GM04503 (cell line): ENCODE results near the gene STARD9.
"Not testable (repeated sequence)": the region's sequence is repeated elsewhere in the genome, so short reads cannot be mapped to it uniquely, and the experiment has no call there.

Experiments
- DNase-seq: peaks from one replicate; pipeline ENCODE4 v3.0.0-alpha.2; 2012; ENCODE audit warnings: low read depth

Gene STARD9

DNA sequence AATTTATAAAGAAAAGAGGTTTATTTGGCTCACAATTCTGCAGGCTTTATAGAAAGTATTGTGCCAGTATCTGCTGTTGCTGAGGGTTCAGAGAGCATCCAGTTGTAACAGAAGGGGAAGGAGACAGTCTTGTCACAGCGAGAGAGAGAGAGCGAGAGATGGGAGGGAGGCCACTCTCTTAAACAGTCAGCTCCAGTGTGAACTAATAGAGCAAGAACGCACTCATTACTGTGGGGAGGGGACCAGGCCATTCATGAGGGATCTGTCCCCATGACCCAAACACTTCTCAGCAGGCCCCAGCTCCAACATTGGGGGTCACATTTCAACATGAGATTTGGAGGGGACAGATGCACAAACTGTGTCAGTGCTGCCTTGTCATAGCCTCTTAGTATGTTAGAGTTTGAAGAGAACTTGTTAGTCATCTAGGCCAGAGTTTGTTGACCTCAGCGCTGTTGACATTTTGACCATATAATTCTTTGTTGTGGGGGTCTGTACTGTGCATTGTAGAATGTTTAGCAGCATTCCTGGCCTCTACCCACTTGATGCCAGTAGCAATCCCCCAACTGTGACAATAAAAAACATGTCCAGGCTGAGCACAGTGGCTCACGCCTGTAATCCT lies 15.3 kb downstream of the STARD9 start:
- DNase-seq, result no peak

GRCh38 chr15:42591238-42591934 lies 16.0 kb downstream of the STARD9 start:
- no peak for DNase-seq

GRCh38 chr15:42592716-42593115 lies 17.3 kb downstream of the STARD9 start:
- no peak for DNase-seq

GRCh38 chr15:42593143-42593542 lies 17.7 kb downstream of the STARD9 start:
- DNase-seq, result no peak

DNA sequence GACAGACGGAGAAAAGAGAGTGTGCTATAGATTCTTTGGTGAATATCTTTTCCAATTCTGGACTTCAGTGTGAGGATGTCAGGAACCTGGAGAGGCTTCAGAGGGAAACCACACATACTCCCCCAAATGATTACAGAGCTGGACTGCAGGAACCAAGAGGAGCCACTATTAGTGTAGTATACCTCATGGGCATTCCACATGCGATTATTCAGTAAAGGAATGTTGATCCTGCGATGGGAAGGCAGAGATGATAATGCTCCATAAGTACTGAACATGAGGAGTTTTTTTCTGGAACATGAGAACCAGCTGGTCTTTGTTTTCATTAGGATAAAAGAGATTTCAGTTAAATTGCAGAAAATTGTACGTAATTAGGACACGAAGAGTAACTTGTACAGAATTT lies 18.7 kb downstream of the STARD9 start:
- no peak for DNase-seq

DNA sequence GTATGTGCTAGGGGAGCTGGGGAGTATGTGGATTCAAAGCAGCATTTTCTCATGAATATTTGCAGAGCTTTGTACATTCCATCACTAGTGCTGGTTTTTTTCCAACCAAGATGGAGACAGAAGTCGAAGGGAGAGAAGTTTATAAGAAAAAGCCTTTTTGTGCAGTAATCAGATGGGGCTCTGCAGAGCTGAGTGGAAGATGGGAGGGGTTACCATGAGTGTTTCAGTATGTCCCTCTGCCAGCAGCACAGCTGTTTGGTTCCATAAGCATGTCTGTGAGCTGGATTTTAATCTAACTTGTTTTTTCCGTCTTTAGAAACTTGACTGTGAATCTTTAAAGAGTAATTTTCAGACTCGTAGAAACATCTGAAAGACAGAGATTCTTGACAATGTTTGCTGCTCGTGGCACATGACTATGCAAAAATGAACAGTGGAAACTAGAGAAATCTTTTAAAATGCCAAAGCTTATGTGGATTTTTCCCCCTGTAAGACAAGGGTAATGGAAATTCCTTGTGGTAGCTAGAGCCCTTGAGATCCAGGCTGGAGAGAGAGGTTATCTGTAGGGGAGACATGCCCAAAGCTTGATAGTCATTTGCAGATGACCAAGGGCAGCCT lies 20.3 kb downstream of the STARD9 start:
- DNase-seq, result no peak

GRCh38 chr15:42601316-42601715 lies 25.9 kb downstream of the STARD9 start:
- not testable (repeated sequence) for DNase-seq

DNA sequence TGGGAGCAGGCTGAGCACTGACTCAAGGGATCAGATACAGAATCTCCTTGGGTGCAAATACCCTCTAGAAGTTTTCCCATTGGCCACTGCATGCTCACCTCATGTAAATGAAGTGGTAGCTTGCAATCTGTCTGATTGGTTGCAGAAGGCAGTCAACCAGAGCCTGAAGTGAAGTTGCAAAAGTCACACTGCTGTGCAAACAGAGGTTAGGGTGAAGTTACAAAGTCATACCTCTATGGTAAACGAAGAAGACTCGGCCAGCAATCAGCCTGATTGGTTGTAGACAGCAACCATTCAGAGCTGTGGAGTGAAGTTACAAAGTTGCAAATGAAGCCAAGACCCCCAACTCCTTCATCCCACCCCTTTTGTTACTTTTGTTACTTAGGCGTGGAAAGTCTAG lies 27.1 kb downstream of the STARD9 start:
- DNase-seq, result no peak

GRCh38 chr15:42603978-42604377 lies 28.6 kb downstream of the STARD9 start:
- DNase-seq, result no peak

DNA sequence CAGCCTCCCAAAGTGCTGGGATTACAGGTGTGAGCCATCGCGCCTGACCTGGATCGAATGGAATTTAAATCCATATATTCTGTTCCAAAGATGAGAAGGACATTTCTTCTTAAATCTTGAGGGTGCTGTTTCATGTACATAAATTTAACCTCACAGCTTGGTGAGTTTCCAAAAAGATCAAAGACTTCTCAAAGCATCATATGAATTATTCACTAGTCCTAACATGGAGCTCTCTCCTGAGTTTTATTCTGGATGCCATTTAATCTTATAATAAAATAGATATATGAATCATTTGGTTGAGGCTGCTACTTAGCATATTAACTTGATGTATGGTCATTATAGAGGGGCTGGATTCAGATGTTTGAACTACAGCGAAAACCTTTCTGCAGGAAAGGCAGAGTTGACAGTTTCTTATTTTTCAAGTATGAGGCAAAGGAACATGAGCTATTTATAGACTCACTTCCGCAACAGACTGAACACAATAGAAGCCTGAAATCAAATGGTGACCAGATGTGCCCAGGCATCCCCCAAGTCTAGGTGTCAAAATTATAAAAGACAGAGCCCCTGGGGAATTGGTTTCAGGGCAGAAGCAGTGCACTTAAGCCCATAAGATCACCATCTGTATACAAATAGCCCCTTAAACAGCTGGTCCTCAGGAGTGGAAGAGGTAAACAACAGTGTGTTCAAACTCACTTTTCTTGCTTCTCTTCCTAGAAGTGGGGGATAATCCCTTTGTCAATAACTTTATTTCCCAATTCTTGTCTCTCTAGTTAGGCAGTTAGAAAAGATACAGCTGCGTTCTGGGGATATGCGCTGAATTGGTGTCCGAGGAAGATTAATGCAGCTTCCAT lies 29.7 kb downstream of the STARD9 start:
- DNase-seq, result no peak

DNA sequence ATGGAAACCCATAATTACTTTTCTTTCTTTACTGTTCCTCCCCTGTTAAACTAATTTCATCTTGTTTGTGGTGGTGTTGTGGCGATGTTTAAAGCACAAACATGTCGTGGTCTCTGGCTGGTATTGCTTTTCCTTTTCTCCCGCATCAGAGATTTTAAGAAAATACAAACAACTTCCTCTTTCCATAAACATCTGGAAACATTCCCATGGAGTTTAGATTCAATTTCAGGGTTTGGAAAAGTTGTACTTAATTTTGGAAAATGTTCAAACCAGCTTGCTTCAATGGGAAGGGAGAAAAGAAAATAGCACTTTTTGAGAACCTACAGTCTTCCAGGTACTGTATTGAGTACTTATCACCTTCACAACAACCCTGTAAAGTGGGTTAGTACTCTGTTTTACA lies 30.4 kb downstream of the STARD9 start:
- DNase-seq, result no peak

DNA sequence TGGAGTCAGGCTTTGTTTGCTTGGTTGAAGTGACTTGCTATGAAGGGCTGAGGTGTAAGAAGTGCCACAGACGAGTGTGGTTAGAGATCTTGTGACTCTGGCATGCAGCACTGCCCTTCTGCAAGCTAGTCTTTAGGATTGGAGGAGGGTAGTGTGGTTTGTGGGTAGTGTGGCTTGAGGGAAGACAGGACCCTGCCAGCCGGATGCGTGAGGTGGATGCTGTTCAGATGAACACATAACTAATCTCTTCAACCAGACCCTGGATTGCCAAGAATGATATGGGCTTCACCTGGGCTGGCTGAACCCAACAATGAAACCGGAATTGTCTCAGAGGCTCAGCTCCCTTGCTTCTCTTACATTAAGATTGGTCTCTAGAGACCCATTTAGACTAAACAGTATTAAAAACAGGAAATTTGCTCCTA lies 32.7 kb downstream of the STARD9 start:
- DNase-seq, result no peak

DNA sequence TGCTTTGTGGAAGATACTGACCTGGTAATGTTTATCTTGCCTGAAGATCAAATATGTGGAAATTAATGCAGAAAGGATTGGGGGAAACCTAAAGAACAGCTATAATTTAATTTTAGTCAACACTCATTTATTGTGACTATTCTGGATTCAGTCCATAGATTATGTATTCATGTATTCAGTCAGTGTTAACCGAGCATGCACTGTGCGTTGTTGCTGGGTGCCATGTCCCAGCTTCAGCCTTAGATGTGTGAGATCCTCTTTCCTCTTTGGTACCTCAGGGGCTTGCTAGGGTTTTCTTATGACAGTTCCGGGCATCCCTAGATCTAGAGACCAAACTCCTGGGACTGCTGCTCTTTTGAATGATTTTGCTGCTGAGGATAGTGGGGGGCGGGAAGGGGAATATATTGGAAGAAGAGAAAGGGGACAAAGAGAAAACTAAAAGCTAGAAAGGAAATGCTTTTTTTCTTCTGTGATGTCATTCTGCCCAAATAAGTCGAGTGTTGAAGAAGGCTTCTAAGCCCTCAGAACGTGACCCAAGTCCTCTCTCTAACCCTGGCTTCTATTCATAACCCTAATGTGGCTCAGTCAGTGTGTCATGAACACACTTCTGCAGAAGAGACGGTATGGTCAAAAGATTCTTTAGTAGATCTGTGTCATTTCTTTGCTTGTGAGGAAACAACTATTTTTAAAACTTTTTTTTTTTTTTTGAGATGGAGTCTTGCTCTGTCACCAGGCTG lies 33.5 kb downstream of the STARD9 start:
- DNase-seq, result no peak

- DNase-seq, result no peak
Observed at GRCh38 chr15:42611532-42611931, 36.1 kb downstream of the STARD9 start.

DNA sequence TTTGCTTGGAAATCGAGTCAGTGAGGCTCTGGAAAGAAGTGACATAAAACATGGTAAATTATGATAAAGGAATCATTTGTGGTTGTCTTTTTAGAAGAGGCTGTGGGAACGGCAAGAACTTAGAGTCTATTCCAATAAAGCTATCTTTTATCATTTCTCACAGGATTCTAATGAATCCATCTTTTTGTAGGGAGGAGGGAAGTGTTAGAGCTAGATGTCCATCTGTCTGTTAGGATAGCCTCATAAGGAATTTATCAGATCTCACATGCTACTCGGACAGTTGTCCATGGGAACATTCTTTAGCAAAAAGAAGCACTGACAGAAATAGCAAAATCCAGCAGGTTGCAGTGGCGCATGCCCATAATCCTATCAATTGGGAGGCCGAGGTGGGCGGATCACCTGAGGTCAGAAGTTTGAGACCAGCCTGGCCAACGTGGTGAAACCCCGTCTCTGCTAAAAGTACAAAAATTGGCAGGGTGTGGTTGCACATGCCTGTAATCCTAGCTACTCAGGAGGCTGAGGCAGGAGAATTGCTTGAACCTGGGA lies 37.0 kb downstream of the STARD9 start:
- DNase-seq, result no peak

- DNase-seq, result no peak
Observed at GRCh38 chr15:42616107-42616506, 40.7 kb downstream of the STARD9 start.

GRCh38 chr15:42619656-42620371 lies 44.4 kb downstream of the STARD9 start:
- DNase-seq, result no peak

DNA sequence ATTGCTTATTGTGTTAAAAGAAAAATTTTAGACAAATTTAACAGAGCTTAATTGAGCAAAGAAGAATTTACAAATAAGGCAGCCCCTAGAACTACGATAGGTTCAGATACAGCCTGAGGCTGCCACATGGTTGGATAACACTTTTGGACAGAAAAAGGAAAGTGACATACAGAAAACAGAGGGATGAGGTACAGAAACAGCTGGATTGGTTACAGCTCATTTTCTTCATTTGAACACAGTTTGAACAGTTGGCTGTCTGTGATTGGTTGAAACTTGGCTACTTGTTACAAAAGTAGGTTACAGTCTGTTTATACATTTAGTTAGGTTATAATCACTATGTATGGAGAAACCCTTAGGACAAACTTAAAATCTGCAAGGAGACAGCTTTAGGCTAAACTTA lies 46.0 kb downstream of the STARD9 start:
- DNase-seq, result no peak

DNA sequence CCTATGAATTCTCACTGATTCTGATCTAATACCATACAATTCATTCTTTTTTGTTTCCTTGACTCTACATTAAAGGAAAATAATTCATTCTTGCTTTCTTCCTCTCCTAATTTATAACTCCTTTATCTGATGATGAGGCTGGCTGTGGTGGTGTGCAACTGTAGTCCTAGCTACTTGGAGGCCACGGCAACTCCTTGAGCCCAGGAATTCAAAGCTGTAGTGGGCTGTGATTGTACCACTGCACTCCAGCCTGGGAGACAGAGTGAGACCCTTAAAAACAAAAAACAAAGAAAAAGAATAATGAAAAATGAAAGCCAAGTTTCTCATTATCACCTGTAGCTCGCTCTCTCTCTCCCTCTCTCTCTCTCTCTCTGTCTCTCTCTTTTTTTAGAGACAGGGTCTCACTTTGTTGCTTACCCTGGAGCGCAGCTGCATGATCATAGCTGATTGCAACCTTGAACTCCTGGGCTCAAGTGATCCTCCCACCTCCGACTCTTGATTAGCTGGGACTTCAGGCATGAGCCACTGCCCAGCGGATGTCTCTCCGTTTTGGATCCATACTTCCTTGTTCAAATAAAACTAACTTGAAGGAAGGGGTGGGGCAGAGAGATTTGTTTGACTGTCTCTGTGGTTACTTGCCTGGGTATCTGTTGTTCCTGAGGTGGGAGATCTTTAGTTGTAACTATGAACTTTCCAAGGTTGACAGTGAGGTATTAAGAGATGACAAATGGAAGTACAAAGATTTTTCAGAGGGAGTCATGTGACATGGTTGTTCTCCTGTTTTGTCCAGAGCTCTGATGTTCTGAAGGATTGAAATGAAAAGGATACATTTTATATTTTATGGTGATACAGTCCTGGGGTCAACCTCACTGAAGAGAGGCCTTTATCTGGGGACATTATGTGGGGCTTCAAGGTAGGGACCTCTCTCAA lies 46.9 kb downstream of the STARD9 start:
- no peak for DNase-seq

GRCh38 chr15:42623951-42624350 lies 48.5 kb downstream of the STARD9 start:
- no peak for DNase-seq
